Medulla oblongata (tissue), 1 donor: Measurements from ENCODE around the gene TBC1D22B.
"Not testable (repeated sequence)": the region's sequence is repeated elsewhere in the genome, so short reads cannot be mapped to it uniquely, and the experiment has no call there.

Experiments
- DNase-seq: peaks from one replicate; pipeline ENCODE4 v3.0.0-alpha.2; 2015; ENCODE audit errors: extremely low spot score

TBC1D22B gene

GRCh38 chr6:37303091-37303660 is 45.6 kb downstream of the TBC1D22B start:
- DNase-seq: no peak

- peak; percentile 34 for DNase-seq
Measured at GRCh38 chr6:37303891-37304503, 46.4 kb downstream of the TBC1D22B start.

GRCh38 chr6:37304766-37305165 is 47.2 kb downstream of the TBC1D22B start:
- DNase-seq: no peak

- no peak for DNase-seq
Measured at GRCh38 chr6:37305841-37306425, 48.4 kb downstream of the TBC1D22B start.

- DNase-seq: no peak
Measured at GRCh38 chr6:37306624-37307222, 49.2 kb downstream of the TBC1D22B start.

- DNase-seq: not testable (repeated sequence)
Measured at GRCh38 chr6:37307484-37307883, 49.9 kb downstream of the TBC1D22B start.

GRCh38 chr6:37308069-37308815 is 50.7 kb downstream of the TBC1D22B start:
- peak; percentile 19 for DNase-seq

GRCh38 chr6:37309046-37309445 is 51.5 kb downstream of the TBC1D22B start:
- no peak for DNase-seq

GRCh38 chr6:37309692-37310091 is 52.1 kb downstream of the TBC1D22B start:
- no peak for DNase-seq

GRCh38 chr6:37310966-37311365 is 53.4 kb downstream of the TBC1D22B start:
- no peak for DNase-seq

GRCh38 chr6:37311741-37312473 is 54.3 kb downstream of the TBC1D22B start:
- DNase-seq: peak; percentile 60

- no peak for DNase-seq
Measured at GRCh38 chr6:37313723-37314486, 56.3 kb downstream of the TBC1D22B start.

GRCh38 chr6:37314487-37315156 is 57.0 kb downstream of the TBC1D22B start:
- DNase-seq: peak; percentile 71

- DNase-seq: no peak
Measured at GRCh38 chr6:37315157-37315515, 57.6 kb downstream of the TBC1D22B start.

GRCh38 chr6:37316071-37316470 is 58.5 kb downstream of the TBC1D22B start:
- no peak for DNase-seq

GRCh38 chr6:37317312-37318038 is 59.9 kb downstream of the TBC1D22B start:
- no peak for DNase-seq

- DNase-seq: no peak
Measured at GRCh38 chr6:37319156-37319555, 61.6 kb downstream of the TBC1D22B start.

GRCh38 chr6:37319856-37320480 is 62.4 kb downstream of the TBC1D22B start:
- no peak for DNase-seq

GRCh38 chr6:37320646-37321045 is 63.1 kb downstream of the TBC1D22B start:
- DNase-seq: peak; percentile 35
